ENCODE measurements around the gene REC114.
"Not testable (repeated sequence)": the region's sequence is repeated elsewhere in the genome, so short reads cannot be mapped to it uniquely, and the experiment has no call there.

Gene REC114

DNA sequence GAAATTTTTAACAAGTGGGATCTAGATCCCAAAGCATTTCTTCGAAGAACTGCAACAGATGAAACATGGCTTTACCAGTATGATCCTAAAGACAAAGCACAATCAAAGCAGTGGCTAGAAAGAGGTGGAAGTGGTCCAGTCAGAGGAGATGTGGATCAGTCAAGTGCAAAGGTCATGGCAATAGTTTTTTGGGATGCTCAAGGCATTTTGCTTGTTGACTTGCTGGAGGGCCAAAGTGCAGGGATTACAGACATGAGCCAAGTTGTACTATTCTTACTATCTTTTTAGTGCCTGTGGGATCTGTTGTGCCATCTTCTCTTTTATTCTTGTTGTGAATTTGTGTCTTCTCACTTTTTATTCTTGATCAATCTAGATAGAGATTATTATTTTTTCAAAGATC is 82.0 kb downstream of the REC114 start:
- Histone ChIP-seq H3K9me3 (ENCODE audit: insufficient read depth, low read depth, low read length) (no peaks in the 10 kb centered on the region), H3K4me1 (ENCODE audit: insufficient read depth, low read length) (0 out of 2 replicates have a peak, but pooled peaks cover 2% of the 10 kb centered on the region), H3K9ac (ENCODE audit: low read depth, low read length) (no peak overlapping the region), H3K27me3 (ENCODE audit: insufficient read depth, low read length) (no peaks in the 10 kb centered on the region), H3K36me3 (ENCODE audit: insufficient read depth, low read length) (no peaks in the 10 kb centered on the region), H3K27ac (ENCODE audit: low read depth, low read length) (no peak overlapping the region), H3K4me3 (ENCODE audit: low read length) (no peak overlapping the region)
- 100% methylated on average over 1 of the region's 1 CpG for WGBS

DNA sequence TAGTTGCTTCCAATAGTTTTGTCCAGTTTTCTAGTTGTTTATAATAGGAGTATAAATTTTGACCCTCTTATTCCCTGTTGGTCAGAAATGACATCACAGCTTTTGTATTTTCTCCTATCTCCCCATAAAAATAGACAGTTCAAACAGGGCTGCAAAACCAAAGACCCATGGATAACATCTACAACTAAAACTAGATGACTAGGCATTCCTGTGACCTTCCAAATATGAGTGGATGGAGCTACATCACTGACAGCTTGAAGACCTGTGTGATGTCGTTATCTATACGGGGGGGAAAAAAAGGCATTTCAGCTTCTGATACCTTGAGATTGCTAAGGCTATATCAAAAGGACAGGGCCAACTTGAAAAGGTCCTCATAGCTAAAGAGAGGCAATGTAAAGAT is 84.6 kb downstream of the REC114 start:
- Histone ChIP-seq H3K36me3 (ENCODE audit: insufficient read depth, low read length) (no peaks in the 10 kb centered on the region), H3K27ac (ENCODE audit: low read depth, low read length) (no peak overlapping the region), H3K27me3 (ENCODE audit: insufficient read depth, low read length) (no peaks in the 10 kb centered on the region), H3K4me3 (ENCODE audit: low read length) (no peak overlapping the region), H3K4me1 (ENCODE audit: insufficient read depth, low read length) (peaks cover 3% of the 10 kb centered on the region; the same call in 1 of the 2 replicates), H3K9me3 (ENCODE audit: insufficient read depth, low read depth, low read length) (no peaks in the 10 kb centered on the region), H3K9ac (ENCODE audit: low read depth, low read length) (no peak overlapping the region)
- WGBS, result 93% methylated on average over 2 of the region's 2 CpGs

DNA sequence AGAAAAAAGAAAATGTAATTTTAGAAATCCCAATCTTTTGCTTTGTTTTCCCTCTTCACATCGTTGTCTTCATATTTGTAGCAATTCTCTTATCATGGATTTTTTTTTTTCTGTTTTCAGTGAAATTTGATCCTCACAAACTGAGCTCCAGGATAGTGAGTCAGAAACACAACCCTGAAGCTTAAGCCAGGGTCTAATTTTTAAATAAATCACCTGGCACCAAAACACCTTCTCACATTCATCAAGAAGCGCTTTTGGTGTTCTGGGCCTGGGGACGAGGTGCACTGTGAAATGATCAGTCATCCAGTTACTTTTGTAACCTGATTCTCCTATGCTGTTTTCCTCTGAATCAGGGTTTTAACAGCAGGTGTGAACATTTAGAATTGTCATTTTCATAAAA is 87.7 kb downstream of the REC114 start:
- WGBS, result 92% methylated on average over 3 of the region's 3 CpGs
- Histone ChIP-seq H3K4me3 (ENCODE audit: low read length) (no peak overlapping the region), H3K9me3 (ENCODE audit: insufficient read depth, low read depth, low read length) (no peaks in the 10 kb centered on the region), H3K27ac (ENCODE audit: low read depth, low read length) (no peak overlapping the region), H3K4me1 (ENCODE audit: insufficient read depth, low read length) (peaks cover 3% of the 10 kb centered on the region; the same call in 1 of the 2 replicates), H3K9ac (ENCODE audit: low read depth, low read length) (no peak overlapping the region), H3K36me3 (ENCODE audit: insufficient read depth, low read length) (no peaks in the 10 kb centered on the region), H3K27me3 (ENCODE audit: insufficient read depth, low read length) (no peaks in the 10 kb centered on the region)

DNA sequence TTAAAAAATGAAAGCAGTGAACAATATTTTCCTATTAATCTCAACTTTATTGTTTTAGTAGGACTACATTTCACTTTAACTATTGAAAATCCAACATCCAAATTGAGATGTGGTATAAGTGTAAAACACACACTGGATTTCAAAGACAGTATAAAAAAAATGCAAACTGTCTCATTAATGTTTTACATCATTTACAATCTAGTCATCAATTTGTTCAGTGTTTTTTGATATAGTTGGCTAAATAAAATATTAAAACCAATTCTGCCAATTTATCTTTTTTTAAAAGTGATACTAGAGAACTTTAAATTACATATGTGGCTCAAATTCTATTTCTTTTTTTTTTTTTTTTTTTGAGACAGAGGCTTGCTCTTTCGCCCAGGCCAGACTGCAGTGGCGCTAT is 95.2 kb downstream of the REC114 start:
- H3K9ac ChIP-seq (ENCODE audit: low read depth, low read length), result no peak overlapping the region
- no peak overlapping the region for H3K27ac ChIP-seq (ENCODE audit: low read depth, low read length)
- WGBS, result 97% methylated on average over 2 of the region's 2 CpGs
- H3K4me3 ChIP-seq (ENCODE audit: low read length), result no peak overlapping the region
- no peaks in the 10 kb centered on the region for H3K4me1 ChIP-seq (ENCODE audit: insufficient read depth, low read length)
- H3K36me3 ChIP-seq (ENCODE audit: insufficient read depth, low read length), result no peaks in the 10 kb centered on the region
- no peaks in the 10 kb centered on the region for H3K27me3 ChIP-seq (ENCODE audit: insufficient read depth, low read length)
- H3K9me3 ChIP-seq (ENCODE audit: insufficient read depth, low read depth, low read length), result no peaks in the 10 kb centered on the region

DNA sequence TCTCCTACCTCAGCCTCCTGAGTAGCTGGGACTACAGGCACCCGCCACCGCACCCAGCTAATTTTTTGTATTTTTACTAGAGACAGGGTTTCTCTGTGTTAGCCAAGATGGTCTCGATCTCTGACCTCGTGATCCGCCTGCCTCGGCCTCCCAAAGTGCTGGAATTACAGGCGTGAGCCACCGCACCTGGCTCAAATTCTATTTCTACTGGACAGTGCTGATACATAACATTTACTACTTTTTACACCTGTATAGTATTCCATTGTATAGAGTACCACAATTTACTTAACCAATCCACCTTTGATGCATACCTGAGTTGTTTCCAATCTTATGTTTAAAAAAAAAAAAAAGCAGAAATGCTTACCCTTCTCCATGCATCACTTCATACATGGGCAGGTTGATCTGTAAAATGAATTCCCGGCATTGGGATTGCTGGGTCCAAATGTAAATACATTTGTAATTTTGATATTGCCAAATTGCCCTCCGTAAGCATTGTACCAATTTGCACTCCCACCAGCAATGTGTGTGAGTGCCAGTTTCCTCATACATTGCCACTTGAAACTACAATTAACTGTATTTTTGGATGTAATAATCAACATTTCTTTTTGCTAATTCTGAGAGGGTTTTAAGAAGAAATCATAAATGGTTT is 95.7 kb downstream of the REC114 start:
- H3K4me1 ChIP-seq (ENCODE audit: insufficient read depth, low read length), result no peaks in the 10 kb centered on the region
- H3K9me3 ChIP-seq (ENCODE audit: insufficient read depth, low read depth, low read length), result no peaks in the 10 kb centered on the region
- 97% methylated on average over 10 of the region's 10 CpGs for WGBS
- no peak overlapping the region for H3K4me3 ChIP-seq (ENCODE audit: low read length)
- H3K9ac ChIP-seq (ENCODE audit: low read depth, low read length), result no peak overlapping the region
- H3K27me3 ChIP-seq (ENCODE audit: insufficient read depth, low read length), result no peaks in the 10 kb centered on the region
- no peaks in the 10 kb centered on the region for H3K36me3 ChIP-seq (ENCODE audit: insufficient read depth, low read length)
- no peak overlapping the region for H3K27ac ChIP-seq (ENCODE audit: low read depth, low read length)

- WGBS, result 88% methylated on average over 9 of the region's 9 CpGs
- H3K9me3 ChIP-seq (ENCODE audit: insufficient read depth, low read depth, low read length), result no peaks in the 10 kb centered on the region
- H3K4me1 ChIP-seq (ENCODE audit: insufficient read depth, low read length), result no peaks in the 10 kb centered on the region
- H3K27ac ChIP-seq (ENCODE audit: low read depth, low read length), result no peak overlapping the region
- H3K4me3 ChIP-seq (ENCODE audit: low read length), result no peak overlapping the region
- H3K27me3 ChIP-seq (ENCODE audit: insufficient read depth, low read length), result no peaks in the 10 kb centered on the region
- no peak overlapping the region for H3K9ac ChIP-seq (ENCODE audit: low read depth, low read length)
- H3K36me3 ChIP-seq (ENCODE audit: insufficient read depth, low read length), result no peaks in the 10 kb centered on the region
Observed at GRCh38 chr15:73539212-73540128, 96.5 kb downstream of the REC114 start.

- no peak overlapping the region for H3K9ac ChIP-seq (ENCODE audit: low read depth, low read length)
- no peaks in the 10 kb centered on the region for H3K36me3 ChIP-seq (ENCODE audit: insufficient read depth, low read length)
- no peak overlapping the region for H3K4me3 ChIP-seq (ENCODE audit: low read length)
- WGBS, result 98% methylated on average over 3 of the region's 3 CpGs
- no peaks in the 10 kb centered on the region for H3K4me1 ChIP-seq (ENCODE audit: insufficient read depth, low read length)
- H3K9me3 ChIP-seq (ENCODE audit: insufficient read depth, low read depth, low read length), result no peaks in the 10 kb centered on the region
- no peaks in the 10 kb centered on the region for H3K27me3 ChIP-seq (ENCODE audit: insufficient read depth, low read length)
- no peak overlapping the region for H3K27ac ChIP-seq (ENCODE audit: low read depth, low read length)
Observed at GRCh38 chr15:73540161-73540560, 97.2 kb downstream of the REC114 start.

- no peak overlapping the region for H3K27ac ChIP-seq (ENCODE audit: low read depth, low read length)
- H3K9ac ChIP-seq (ENCODE audit: low read depth, low read length), result no peak overlapping the region
- H3K9me3 ChIP-seq (ENCODE audit: insufficient read depth, low read depth, low read length), result no peaks in the 10 kb centered on the region
- H3K36me3 ChIP-seq (ENCODE audit: insufficient read depth, low read length), result no peaks in the 10 kb centered on the region
- H3K4me1 ChIP-seq (ENCODE audit: insufficient read depth, low read length), result no peaks in the 10 kb centered on the region
- no peak overlapping the region for H3K4me3 ChIP-seq (ENCODE audit: low read length)
- H3K27me3 ChIP-seq (ENCODE audit: insufficient read depth, low read length), result no peaks in the 10 kb centered on the region
Observed at GRCh38 chr15:73541479-73541878, 98.5 kb downstream of the REC114 start.

DNA sequence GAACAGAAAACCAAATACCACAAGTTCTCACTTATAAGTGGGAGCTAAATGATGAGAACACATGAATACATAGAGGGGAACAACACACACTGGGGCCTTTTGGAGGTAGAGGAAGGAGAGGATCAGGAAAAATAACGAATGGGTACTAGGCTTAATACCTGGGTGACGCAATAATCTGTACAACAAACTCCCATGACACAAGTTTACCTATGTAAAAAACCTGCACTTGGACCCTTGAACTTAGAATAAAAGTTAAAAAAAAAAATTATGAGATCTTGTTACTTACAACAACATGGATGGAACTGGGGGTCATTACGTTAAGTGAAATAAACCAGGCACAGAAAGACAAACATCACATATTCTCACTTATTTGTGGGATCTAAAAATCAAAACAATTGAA is 106.0 kb downstream of the REC114 start:
- not testable (repeated sequence) for H3K9ac ChIP-seq (ENCODE audit: low read depth, low read length); H3K36me3 ChIP-seq (ENCODE audit: insufficient read depth, low read length); H3K4me3 ChIP-seq (ENCODE audit: low read length); H3K27me3 ChIP-seq (ENCODE audit: insufficient read depth, low read length); H3K4me1 ChIP-seq (ENCODE audit: insufficient read depth, low read length); H3K27ac ChIP-seq (ENCODE audit: low read depth, low read length); H3K9me3 ChIP-seq (ENCODE audit: insufficient read depth, low read depth, low read length)
- 75% methylated on average over 2 of the region's 3 CpGs for WGBS

GRCh38 chr15:73550190-73550589 is 107.2 kb downstream of the REC114 start:
- Histone ChIP-seq H3K9ac (ENCODE audit: low read depth, low read length) (no peak overlapping the region), H3K27ac (ENCODE audit: low read depth, low read length) (no peak overlapping the region), H3K9me3 (ENCODE audit: insufficient read depth, low read depth, low read length) (no peaks in the 10 kb centered on the region), H3K4me1 (ENCODE audit: insufficient read depth, low read length) (peaks cover 19% of the 10 kb centered on the region), H3K27me3 (ENCODE audit: insufficient read depth, low read length) (no peaks in the 10 kb centered on the region), H3K4me3 (ENCODE audit: low read length) (no peak overlapping the region), H3K36me3 (ENCODE audit: insufficient read depth, low read length) (no peaks in the 10 kb centered on the region)

- H3K9ac ChIP-seq (ENCODE audit: low read depth, low read length), result no peak overlapping the region
- H3K4me1 ChIP-seq (ENCODE audit: insufficient read depth, low read length), result peaks cover 22% of the 10 kb centered on the region
- H3K27me3 ChIP-seq (ENCODE audit: insufficient read depth, low read length), result no peaks in the 10 kb centered on the region
- peaks cover 27% of the 10 kb centered on the region for H3K36me3 ChIP-seq (ENCODE audit: insufficient read depth, low read length)
- H3K9me3 ChIP-seq (ENCODE audit: insufficient read depth, low read depth, low read length), result no peaks in the 10 kb centered on the region
- H3K4me3 ChIP-seq (ENCODE audit: low read length), result no peak overlapping the region
- no peak overlapping the region for H3K27ac ChIP-seq (ENCODE audit: low read depth, low read length)
- 88% methylated on average over 4 of the region's 4 CpGs for WGBS
Observed at GRCh38 chr15:73555080-73555479, 112.1 kb downstream of the REC114 start.
